Neural crest cell (in vitro differentiated cells): Measurements from ENCODE around the gene KDM4B. TPM values are rescaled to one million over a fixed set of nuclear protein-coding genes. Genes with fewer than 3 reads are reported as not detected.
"Not testable (repeated sequence)": the region's sequence is repeated elsewhere in the genome, so short reads cannot be mapped to it uniquely, and the experiment has no call there.

ENCODE experiments used
- DNase-seq: peaks from one replicate; pipeline ENCODE4 v3.0.0; 2021; ENCODE audit warnings: low read depth, mixed read lengths, low spot score
- H3K27ac Mint-ChIP-seq: one replicate; pipeline ENCODE4 v1.8.0; 2021; ENCODE audit warnings: mild to moderate bottlenecking, mixed read lengths; ENCODE audit not compliant: unreplicated experiment
- H3K27me3 Mint-ChIP-seq: 2 replicates; pipeline ENCODE4 v1.8.0; 2021; ENCODE audit warnings: low read depth, mild to moderate bottlenecking, mixed read lengths
- H3K36me3 Mint-ChIP-seq: 2 replicates; pipeline ENCODE4 v1.8.0; 2021; ENCODE audit warnings: low read depth, mild to moderate bottlenecking, mixed read lengths
- H3K4me1 Mint-ChIP-seq: 2 replicates; pipeline ENCODE4 v1.8.0; 2021; ENCODE audit warnings: mixed read lengths
- H3K4me3 Mint-ChIP-seq: one replicate; pipeline ENCODE4 v1.8.0; 2021; ENCODE audit warnings: mild to moderate bottlenecking, mixed read lengths
- H3K9me3 Mint-ChIP-seq: 2 replicates; pipeline ENCODE4 v1.8.0; 2021; ENCODE audit warnings: mixed read lengths
- CTCF ChIP-seq: fragments of 200-600 bp; sonication (generic); conservative IDR thresholded peaks from 2 replicates; pipeline ENCODE4 v1.5.0; 2021; ENCODE audit warnings: antibody characterized with exemption, mild to moderate bottlenecking
- total RNA-seq: library from RNA; stranded (reverse); gene quantifications from 2 replicates; pipeline ENCODE4 v1.2.1, GENCODE V29; 2021

The KDM4B gene
- total RNA-seq, 1 donor from 2014 or later = 45.4 TPM

- Mint-ChIP-seq H3K4me1 (no peaks in the 10 kb centered on the region), H3K27me3 (no peaks in the 10 kb centered on the region), H3K4me3 (no peak overlapping the region), H3K27ac (no peak overlapping the region), H3K9me3 (no peaks in the 10 kb centered on the region), H3K36me3 (peaks cover 26% of the 10 kb centered on the region)
- no peak for TF ChIP-seq CTCF
- no peak for DNase-seq
Observed at GRCh38 chr19:4951656-4952055, 17.3 kb upstream of the KDM4B start.

GRCh38 chr19:4952945-4953344 lies 16.0 kb upstream of the KDM4B start:
- no peaks in the 10 kb centered on the region for H3K9me3 Mint-ChIP-seq
- no peak overlapping the region for H3K4me3 Mint-ChIP-seq
- peaks cover 22% of the 10 kb centered on the region for H3K36me3 Mint-ChIP-seq
- no peaks in the 10 kb centered on the region for H3K27me3 Mint-ChIP-seq
- DNase-seq = no peak
- no peak for TF ChIP-seq CTCF
- H3K27ac Mint-ChIP-seq = no peak overlapping the region
- no peaks in the 10 kb centered on the region for H3K4me1 Mint-ChIP-seq

GRCh38 chr19:4954320-4955149 lies 14.4 kb upstream of the KDM4B start:
- H3K4me1 Mint-ChIP-seq, H3K9me3 Mint-ChIP-seq, DNase-seq, H3K4me3 Mint-ChIP-seq, H3K27me3 Mint-ChIP-seq: not testable (repeated sequence)
- peak overlapping the region; percentile 88 for H3K27ac Mint-ChIP-seq
- peaks cover 22% of the 10 kb centered on the region for H3K36me3 Mint-ChIP-seq

GRCh38 chr19:4955274-4955673 lies 13.6 kb upstream of the KDM4B start:
- Mint-ChIP-seq H3K27me3 (no peaks in the 10 kb centered on the region), H3K36me3 (peaks cover 22% of the 10 kb centered on the region), H3K9me3 (no peaks in the 10 kb centered on the region), H3K4me3 (no peak overlapping the region), H3K27ac (peak overlapping the region; percentile 75), H3K4me1 (no peaks in the 10 kb centered on the region)
- no peak for DNase-seq
- TF ChIP-seq CTCF = no peak

GRCh38 chr19:4957981-4958380 lies 10.9 kb upstream of the KDM4B start:
- H3K9me3 Mint-ChIP-seq = no peaks in the 10 kb centered on the region
- no peaks in the 10 kb centered on the region for H3K27me3 Mint-ChIP-seq
- no peak for TF ChIP-seq CTCF
- DNase-seq = no peak
- H3K4me1 Mint-ChIP-seq = no peaks in the 10 kb centered on the region
- H3K4me3 Mint-ChIP-seq = no peak overlapping the region
- no peak overlapping the region for H3K27ac Mint-ChIP-seq
- peaks cover 13% of the 10 kb centered on the region for H3K36me3 Mint-ChIP-seq

GRCh38 chr19:4962085-4962619 lies 6.8 kb upstream of the KDM4B start:
- Mint-ChIP-seq H3K4me1 (peaks cover 10% of the 10 kb centered on the region), H3K36me3 (peaks cover 17% of the 10 kb centered on the region), H3K9me3 (no peaks in the 10 kb centered on the region), H3K27me3 (no peaks in the 10 kb centered on the region), H3K27ac (no peak overlapping the region), H3K4me3 (no peak overlapping the region)
- no peak for TF ChIP-seq CTCF
- DNase-seq = no peak
